Measurements from ENCODE around the gene PKHD1.

The PKHD1 gene

DNA sequence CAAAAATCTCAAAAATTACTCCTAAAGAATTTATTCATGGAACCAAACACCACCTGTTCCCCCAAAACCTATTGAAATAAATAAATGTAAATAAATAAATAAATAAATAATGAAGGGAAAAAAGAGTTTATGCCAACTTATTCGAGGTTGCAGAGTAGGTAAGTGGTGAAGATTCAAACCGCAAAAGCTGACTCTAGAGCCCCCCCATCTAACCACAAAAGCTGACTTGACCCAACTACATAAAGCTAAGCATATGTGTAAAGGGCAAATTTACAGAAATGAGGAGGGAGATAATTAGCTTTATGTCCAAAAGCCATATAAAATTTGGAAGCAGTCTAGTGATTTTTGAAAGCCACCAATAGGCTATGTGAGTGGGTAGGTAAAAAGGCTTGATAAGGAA lies 486.9 kb downstream of the PKHD1 start:
- DNase-seq, result no peak

DNA sequence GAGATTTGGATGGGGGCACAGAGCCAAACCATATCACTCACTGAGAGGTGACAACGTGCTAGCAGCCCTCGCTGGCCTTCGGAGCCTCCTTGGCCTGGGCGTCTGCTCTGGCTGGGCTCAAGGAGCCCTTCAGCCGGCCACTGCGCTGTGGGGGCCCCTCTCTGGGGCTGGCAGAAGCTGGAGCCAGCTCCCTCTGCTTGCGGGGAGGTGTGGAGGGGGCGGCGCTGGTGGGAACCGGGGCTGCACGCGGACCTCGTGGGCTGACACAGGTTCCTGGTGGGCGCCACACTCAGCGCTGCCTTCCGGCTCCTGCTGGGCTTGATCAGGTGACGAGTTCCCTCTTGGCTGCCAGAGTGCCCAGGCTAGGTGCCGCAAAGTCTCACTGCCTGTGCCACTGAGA lies 489.2 kb downstream of the PKHD1 start:
- no peak for DNase-seq

DNA sequence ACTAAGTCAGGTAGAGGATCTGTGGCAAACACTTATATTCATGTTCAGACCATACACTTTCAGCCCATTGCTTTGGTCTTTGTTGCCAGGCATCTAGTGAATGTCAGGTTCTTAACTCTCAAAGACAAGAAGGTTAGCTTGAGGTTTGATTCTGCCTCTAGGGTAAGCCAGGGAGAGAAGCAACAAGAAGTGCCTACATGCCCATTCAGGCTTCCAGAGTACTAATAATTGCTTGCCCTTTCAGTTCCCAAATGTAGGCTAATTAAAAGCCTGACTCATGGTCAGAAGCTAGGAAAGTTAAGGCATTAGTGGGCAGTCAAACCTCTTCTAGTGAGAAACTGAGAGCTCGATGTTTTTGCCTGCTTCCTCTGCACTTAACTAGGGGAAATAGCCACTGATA lies 492.4 kb downstream of the PKHD1 start:
- DNase-seq, result no peak

DNA sequence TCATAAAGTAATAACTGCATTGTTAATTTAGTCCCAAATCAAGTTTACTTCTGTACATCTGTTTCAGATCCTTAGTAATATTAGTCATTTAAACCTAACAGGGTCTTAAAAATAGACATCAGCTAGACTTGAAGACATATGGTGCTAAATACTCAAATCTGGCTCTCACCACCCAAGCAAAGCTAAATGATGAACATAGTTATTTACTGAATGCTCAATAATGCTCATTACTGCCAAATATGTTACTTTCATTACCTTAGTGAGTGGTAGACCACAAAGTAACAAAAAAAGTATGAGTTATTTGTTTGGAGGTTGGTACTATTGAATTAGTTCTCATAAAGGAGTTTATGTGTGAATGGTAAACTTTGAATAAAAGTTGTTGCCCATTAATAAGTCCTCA lies 502.1 kb downstream of the PKHD1 start:
- DNase-seq, result no peak

DNA sequence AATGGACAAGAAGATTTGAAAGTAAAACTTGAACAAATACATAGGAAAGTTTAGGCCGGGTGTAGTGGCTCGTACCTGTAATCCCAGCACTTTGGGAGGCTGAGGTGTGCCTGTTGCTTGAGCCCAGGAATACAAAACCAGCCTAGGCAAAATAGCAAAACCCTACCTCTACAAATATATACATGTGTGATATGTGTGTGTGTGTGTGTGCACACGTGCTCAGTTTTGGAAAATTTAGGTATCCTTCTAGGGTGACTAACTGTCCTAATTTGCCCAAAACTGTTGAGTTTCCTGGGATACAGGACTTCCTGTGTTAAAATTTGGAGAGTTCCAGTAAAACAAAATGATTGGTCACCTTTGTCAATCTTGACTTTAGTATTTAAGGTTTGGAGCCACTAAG lies 503.2 kb downstream of the PKHD1 start:
- no peak for DNase-seq

DNA sequence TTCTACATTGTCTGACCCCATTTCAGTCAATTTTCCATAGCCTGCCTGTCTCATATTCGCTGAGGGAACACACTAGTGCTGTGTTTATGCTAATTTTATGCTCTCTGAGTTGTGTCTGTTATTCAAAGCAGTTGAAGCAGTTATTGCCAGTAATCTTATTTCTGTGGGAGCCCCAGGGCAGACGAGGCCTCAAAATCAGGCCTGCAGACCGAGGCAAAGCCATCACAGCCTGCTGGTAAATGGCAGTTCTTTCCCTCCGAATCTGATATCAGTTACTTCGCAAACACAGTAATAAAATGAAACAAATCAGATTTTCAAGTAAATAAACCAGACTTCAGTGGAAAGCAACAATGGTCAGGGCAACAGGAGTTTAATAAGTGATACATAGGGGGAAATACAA lies 508.4 kb downstream of the PKHD1 start:
- DNase-seq, result no peak

DNA sequence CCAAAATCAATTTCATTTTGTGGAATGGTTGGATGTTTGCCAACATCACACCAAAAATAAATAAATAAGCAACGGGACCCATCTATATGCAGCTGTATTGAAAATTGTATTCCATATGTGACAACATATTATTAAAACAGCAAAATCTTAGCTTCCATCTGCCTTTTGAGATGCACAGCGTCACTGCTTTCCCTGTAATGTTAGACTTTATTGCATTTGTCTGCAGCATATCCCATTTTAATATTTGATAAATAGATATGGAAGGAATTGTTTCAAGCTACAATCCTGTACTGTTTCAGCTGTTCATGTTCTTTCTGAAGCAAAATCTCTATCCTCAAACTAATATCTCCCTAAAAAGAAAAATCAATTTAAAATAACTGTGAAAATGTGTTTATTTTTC lies 509.1 kb downstream of the PKHD1 start:
- DNase-seq, result no peak

DNA sequence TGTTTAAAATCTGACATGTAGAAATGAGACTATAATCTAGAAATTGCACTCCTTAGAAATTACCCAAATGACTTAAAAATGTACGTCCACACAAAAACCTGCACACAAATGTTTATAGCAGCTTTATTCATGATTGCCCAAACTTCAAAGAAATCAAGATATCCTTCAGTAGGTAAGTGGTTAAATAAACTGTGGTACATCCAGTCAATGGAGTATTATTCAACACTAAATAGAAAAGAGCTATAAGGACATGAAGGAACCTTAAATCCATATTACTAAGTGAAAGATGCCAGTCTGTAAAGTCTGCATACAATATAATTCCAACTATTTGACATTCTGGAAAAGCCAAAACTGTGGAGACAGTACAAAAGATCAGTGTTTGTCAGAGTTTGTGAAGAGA lies 513.4 kb downstream of the PKHD1 start:
- no peak for DNase-seq

DNA sequence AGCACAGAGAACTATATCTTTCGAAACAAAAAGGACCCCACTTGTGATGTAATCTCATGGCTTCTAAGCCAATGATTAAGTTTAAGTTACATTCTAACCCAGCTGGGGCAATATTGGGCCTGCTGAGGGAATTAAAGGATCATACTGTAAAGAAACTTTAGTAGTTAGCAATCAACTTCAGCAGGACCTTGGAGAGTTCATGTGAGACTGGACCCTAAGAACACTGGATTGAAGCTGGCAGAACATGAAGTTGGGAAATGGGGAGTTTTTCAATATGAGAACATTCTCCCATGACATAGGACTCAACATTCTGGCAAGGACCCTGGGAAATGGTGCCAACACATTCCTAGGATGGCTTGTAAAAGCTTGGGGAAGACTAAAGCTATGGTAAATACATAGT lies 516.2 kb downstream of the PKHD1 start:
- DNase-seq, result no peak

DNA sequence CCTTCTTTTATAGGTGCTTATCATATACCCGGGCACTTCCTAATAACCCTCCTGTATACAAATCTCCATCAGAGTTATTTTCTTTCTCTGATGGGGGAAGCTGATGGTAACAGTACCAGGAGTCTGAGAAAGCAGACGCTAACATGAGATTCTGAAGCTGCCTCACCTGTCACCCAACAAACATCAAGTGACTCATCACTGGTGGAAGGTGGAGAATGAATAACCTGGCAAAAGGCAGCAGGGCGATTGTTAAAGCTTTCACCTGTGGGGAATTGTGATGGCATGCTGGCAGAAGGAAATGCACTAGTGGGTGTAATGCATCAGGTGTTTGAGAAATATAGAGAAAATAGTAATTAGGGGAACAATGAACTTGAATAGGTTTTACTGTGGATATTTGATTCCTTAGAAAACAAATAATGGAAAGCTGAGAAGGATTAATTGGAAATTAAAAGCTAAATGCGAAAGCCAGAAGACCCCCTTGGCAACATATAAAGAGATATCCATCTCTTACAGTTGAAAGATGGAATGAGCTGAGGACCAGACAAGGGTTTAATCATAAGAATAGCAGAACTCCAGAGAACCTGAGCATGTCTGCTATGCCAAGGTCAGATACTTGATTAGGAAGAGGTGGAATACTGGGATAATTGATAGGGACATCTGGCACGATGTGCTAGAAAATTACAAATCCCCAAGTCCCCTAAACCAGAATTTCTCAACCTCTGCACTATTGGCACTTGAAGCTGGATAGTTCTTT lies 517.1 kb downstream of the PKHD1 start:
- DNase-seq, result no peak

DNA sequence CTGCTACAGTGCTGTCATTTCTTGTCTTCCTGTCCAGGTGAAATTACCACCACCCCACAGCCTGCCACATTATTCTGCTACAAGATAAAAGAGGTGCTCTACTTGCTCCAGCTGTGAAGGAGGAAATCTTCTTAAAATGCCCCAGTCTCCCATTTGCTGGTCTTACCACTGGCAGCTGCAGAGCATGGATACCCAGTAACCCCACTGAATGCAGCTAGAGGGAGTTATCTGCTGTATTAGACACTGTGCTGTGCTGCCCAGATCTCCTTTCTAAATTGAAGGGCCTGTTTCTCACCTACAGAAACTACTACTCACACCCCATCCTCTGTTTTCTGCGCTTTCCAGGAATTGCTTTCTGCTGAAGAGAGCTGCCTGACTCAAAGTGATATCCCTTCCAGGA lies 517.8 kb downstream of the PKHD1 start:
- DNase-seq, result no peak

DNA sequence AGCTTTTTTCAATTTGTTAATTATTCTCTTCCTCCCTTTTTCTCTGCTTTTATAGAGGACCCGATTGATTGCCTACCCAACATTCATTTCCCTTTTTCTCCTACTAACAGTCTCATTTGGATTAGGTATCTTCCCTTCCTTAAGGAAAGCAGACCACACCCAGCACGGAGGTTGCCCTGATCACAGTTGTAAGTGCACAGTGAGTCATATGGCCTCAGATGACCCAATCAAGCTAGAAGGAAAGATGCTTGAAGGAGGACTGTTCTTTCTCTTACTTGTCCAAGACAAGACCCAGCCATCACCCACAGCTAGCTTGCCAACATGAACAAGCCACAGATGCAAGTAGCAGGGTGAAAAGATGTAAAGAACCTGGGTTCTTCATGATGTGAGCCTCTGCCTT lies 518.6 kb downstream of the PKHD1 start:
- DNase-seq, result no peak

DNA sequence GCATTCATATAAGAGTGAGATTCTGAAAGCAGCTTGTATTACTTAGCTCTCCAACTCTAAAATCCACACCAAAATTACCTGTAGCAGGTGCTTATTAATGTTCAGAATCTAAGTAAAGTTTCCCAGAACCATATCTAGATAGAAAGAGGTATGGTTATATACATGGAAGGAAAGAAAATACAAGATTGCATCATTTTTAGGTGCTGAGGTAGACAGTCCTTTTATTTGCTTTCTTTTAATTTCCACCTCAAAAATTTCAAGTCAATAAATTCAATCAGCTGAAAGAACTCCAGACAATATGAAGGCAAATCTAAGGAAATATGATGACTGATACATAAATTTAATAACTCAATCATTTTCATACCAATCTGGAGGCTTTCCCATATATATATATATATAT lies 521.9 kb downstream of the PKHD1 start:
- DNase-seq, result no peak
